ENCODE data around the gene LARGE1.

LARGE1 gene

DNA sequence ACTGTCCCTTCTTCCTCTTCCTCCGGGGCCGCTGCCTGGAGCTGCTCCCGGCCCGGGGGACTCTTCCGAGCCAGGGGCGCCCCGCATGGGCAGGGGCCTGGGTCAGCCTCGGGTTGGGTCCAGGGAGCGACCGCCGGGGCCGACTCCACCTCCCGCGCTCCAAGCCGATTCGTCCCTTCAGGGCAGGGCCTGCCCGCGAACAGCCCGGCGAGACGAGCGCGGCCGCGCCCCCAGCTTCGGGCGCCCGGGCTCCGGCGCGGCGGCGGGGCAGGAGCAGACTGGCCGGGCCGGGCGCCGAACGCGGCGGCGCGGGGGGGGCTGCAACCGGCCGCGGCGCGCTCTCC, at the start of gene LARGE1:
Gene LARGE1 (minus strand): TSS at position 280 of the 344 bp plus-strand sequence.
- no peak for DNase-seq

DNA sequence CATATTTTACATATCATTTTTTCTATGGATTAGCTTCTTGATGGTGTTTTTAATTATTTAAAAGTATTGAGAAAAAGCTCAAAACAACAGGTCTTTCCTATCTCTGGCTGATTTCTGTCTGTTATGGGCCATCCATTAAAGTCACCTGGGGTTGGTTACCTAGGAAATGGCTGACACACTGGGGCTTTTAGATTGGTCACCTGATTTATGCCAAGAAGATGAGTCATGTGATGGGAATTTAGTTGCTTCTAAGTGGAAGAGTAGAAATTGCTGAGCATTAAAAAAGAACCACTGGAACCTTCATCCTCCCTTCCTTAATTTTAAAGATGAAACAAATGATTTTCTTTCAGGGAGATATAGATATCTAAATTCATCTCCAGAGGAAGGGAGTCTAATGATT, 48.8 kb upstream of the LARGE1 start:
- no peak for DNase-seq

DNA sequence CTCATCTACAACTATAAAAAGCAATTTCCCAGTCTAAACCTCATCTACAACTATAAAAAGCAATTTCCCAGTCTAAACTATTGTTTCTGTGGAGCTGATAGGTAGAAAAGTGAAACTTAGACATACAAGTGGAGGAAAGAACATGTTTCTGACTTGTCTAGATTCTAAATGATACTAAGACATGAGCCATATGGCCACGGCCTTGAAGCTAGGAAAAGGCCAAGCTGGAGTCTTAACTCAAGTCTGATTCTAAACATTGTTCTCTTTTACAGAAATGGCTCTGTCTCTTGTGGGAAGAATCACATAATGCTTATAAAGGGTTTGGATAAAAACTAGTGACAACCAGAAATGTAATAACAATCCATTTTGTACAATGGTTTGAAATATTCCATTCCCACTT, 43.8 kb upstream of the LARGE1 start:
- DNase-seq, result no peak

DNA sequence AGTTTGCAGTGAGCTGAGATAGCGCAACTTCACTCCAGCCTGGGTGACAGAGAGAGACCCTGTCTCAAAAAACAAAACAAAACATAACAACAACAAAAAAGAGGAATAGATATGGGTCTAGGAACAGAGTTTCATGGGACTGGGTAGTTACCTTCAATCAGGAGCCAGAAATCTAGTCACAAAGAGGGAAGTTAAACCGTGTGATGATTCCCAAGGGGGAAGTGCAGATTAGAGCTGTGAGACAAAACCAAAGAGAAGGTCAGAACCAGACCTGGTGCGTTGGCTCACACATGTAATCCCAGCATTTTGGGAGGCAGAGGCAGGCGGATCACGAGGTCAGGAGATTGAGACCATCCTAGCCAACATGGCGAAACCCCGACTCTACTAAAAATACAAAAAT, 42.1 kb upstream of the LARGE1 start:
- DNase-seq, result no peak

DNA sequence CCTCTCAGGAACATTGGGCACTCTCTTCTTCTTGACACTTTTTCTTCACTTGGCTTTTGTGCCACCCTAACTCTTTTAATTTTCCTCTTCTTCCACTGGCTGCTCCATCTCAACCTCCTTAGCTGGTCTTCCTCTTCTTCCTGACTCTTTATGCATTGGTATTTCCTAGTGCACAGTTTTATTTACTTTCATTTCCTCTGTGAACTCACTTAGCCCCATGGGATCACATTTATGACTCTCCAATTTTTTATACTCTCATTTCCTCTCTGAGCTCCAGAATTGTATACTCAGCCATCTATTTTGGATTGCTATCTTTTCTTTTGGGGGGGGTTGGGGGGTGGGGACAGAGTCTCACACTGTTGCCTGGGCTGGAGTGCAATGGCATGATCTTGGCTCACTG, 38.5 kb upstream of the LARGE1 start:
- DNase-seq, result no peak

DNA sequence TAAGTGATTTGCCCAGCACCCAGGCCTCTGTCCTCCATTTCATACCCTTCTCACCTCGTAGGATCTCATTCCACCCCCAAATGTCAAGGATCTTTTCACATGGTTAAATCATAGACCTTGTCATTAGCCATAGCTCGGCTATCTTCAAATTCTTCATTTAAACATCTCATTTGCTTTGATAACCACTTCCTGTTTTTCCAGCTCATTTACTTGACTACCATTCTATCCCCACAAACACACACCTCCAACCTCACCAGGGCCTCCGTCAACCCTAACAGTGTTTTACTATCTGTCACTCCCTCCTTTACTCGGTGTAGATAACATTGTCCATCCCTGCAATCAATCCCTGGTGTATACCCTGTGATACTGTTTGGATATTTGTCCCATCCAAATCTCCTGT, 36.8 kb upstream of the LARGE1 start:
- no peak for DNase-seq

DNA sequence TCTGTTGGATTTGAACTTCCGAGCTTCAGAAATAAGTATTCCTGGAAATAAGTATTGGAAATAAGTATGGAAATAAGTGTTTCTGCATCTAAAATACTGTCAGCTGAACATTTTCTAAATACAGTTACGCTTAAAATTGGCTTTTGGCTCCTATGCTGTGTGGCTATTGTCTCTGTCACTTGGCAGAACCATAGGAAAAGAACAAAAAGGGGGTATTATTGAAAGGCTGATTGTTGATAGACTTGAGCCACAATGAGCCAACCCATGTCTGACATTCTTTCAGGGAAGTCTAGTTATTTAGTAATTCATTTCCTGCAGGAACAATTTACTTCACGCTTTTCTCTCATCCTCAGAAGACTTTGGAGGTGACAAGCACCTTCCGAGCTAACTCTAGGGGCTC, 32.5 kb upstream of the LARGE1 start:
- DNase-seq, result no peak

DNA sequence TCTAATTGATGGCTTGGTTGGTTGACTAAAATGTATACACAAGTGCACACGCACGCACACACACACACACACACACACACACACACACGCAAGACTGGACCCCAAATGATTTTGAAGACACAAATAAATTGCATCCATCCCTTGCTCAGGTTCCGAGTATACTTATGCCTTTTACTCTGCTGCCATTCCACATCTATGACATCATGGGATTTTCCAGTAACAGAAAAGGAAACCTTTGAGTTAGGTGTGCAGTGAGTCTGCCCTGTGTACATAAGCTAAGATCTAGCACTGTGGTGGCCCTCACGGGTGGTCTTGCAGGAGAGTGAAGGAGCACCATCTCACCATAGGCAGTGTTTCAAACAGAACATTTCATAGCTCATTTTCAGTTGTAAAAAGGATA, 20.5 kb upstream of the LARGE1 start:
- no peak for DNase-seq

DNA sequence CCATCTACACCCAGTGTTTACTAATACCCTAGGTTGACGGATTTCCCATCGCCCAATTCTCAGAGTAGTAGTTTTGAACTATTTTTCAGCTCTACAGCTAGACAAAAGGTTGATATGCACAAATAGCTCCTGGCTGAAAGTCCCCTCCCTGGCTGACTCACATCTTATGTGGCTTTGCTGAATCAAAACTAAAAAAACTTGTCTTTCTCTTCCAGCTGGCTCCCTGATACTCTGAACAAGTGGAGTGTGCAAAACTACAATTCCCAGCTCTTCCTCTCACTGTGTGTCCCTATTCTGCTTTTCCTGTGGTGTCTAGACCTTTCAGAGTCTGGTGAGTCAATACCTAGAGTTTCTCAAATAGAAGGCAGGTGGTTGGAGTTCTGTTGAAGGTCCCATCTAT, 12.7 kb upstream of the LARGE1 start:
- no peak for DNase-seq

DNA sequence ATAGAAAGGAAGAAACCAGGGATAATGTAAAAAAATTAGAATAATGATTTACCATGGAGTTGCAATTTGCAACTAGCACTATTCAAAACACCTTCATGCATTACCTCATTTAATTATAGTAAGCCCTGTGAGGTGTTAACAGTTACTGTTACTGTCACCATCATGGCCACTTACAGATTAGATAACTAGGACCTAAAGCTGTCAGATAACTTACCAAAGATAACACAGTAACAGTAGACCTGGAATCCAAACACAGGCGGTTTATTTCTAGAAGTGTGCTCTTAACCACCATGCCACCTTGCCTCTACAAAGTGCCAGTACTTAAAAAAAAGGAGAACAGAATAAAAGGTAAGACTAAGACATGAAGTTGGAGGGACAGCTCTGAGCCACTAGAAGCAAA, 11.1 kb upstream of the LARGE1 start:
- DNase-seq, result no peak

DNA sequence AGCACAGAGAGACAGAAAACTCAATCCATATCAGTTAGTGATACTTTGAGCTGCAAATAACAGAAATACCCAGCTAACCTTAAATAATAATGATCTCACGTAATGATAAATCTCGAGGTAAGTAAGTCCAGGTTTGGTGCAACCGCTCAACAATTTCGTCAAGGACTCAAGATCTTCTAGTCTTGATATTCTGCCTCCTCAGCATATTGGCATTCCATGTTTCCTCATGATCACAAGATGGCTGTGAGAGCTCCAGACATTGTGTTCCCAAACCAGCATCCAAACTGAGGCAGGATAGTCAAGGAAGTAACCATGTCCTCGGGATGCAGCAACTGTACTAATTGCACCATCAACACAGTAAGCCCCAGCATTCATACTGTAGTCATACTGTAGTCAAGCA, 7.5 kb upstream of the LARGE1 start:
- no peak for DNase-seq

DNA sequence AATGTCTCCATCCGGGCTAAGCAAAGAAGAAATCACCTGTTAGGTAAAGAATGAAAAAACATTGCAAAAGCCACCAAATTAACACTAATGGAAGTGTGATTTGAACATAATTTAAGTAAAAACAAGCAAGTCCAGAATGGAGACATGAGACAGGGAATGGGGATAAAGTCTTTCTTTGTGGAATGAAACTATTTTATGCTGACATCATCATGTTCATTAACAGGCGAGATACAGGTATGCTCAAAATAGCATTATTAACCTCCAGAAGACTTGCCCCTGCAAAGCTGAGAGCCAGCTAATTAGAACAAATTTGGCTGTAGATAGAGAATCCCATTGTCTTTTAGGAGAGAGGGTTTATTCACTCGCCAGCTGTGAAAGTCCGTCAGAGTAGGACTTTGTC, 4.9 kb upstream of the LARGE1 start:
- no peak for DNase-seq

DNA sequence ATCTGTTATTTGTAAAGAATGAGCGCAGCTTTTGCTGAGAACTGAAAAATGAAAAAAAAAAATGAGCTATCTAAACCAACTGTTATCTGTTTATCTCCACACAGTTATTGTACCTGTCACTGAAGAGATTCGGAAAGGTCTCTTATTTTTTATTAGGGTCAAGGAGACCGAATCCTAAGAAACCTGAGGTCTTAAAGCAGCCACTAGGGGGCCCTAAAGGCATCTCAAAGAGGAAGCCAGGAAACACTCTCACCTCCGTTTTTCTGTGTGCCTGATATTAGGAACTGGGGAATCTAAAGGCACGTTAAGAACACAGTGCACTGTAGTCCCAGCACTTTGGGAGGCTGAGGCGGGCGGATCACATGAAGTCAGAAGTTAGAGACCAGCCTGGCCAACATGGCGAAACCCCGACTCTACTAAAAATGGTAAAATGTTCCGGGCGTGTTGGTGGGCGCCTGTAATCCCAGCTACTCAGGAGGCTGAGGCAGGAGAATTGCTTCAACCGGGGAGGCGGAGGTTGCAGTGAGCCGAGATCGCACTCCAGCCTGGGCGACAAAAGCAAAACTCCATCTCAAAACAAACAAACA, 3.5 kb upstream of the LARGE1 start:
- peak; percentile 49 for DNase-seq

DNA sequence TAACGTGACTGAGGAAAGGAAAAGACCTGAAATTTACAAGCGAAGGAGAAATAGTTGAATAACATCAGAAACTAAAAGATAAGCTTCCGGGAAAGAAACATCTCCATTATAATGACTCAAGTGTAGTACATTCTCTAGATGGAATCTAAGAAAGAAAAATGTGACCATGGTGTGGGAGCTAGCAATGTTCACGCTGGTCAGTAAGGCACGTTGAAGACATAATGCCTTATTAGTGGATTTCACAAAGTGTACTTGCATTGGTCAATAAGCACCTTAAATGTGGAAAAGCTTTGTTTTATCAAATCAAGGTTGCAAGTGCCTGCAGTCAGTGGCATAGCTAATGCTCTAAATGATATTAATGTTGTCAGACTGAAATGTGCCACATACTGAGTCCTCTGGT, 2.8 kb upstream of the LARGE1 start:
- no peak for DNase-seq

DNA sequence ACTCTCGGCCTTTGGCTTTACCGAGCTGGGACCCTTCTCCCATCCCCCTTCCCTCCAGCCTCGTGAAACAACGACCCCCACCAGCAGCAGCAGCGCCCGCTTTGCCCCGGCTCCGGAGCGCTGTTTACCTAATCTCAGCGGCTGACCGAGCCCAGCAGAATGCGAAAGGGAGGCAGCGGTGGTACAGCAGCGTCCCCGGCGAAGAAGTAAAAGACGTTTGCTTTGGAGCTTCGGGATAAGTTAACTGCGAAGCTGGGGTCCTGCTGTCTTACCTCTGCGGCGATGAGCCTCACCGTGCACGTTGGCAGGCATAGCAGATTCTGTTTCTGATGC, 2.0 kb upstream of the LARGE1 start:
- DNase-seq, result peak; percentile 3

DNA sequence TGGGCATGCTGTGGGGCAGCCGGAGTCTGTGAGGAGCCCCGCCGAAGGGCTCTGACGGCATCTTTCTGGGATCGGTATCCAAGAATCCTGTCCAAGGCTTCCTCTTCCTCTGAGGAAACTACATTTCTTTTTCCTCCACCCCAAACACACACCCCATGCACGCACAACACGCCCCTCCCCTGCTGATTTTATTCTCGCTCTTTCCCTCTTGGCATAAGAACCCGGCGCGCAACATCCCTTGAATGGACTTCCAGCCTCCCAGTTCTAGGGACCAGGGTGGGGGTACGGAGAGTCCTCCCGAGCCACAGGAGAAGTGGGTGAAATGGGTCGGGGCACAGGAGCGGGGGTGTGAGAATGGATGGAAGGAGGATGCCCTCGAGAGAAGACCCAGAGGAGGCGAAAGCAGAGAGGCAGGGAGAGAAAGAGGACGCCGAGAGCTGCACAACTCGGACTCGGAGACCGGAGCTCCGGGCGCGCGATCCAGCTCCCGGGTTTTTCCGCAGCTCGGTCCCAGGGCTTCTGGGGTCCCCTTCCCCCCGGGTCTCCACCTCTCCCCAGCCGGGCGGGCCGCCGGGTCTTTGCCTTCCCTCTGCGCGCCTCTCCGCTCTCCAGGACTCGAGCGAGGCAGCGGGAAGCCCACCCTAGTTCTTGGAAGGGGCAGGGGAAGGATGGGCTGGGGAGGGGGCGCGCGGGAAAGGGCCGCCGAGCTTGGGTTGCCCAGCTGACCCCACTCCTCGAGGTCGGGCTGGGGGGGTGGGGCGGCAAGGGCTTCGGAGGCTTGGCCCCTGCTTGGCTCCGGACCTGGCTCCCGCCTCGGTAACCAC, 1.5 kb upstream of the LARGE1 start:
- DNase-seq, result peak; percentile 6

DNA sequence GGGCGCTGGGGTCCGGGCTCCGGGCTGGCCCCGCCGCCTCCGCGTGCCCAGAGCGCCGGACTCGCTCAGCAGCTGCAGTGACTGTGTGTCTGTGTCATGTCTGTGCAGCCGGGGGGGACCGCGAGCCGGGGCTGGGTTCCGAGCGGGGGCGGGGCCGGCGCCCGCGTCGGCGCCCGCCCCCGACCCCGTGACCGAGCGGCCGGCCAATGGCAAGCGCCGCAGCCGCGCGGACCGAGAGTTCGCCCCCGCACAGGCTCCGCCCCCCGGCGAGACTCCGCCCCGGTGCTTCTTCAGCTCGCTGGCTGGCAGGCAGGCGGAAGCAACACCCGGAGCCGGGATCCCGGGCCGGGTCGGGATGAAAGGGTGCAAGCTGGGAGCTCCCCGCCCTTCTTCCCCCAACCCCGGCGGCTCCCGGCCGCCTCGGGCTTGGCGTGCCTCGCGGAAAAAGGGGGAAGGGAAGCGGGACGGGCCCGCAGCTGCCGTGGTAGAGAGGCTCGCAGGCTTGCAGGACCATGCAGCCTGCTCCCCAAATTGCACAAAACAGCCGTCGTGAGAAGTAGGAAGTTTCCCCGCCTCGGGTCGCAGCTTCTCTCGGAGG, 750 bp upstream of the LARGE1 start:
- DNase-seq, result peak; percentile 83

DNA sequence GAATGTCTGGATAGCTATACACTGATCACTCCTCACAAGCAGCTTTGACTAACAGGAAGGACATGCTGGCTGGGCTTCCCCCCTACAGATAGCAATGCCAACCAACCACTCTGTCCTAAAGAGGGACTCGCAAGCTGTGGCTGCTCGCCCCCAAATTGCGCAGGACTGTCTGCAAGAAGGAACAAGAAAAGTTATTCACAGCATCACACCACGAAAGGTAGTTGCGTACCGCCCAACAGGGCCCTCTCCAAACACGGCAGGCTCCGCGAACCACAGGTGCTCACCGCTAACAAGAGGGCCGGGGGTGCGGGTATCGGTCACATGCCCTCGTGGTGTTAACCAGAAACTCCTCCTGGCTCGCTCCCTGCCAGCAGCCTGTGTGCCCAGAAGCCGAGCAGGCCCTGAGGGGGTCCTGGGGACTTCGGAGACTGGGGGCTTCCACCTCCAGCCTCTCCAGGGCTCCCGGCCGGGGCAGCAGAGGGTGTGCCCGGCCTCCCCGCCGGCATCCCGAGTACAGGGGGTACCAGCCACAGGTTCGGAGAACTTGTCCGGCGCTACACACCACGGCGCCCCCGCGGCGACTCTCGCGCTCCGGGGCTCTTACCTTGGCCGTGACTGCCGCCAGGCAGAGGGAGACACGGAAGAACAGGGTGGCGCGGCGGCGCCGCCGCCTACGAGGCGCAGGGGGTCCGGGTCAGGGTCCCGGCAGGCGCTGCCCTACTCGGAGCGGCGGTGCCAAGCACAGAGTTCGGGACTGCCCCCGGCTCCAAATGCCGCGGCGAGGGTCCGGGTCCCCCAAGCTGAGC, 682 bp downstream of the LARGE1 start:
- no peak for DNase-seq

DNA sequence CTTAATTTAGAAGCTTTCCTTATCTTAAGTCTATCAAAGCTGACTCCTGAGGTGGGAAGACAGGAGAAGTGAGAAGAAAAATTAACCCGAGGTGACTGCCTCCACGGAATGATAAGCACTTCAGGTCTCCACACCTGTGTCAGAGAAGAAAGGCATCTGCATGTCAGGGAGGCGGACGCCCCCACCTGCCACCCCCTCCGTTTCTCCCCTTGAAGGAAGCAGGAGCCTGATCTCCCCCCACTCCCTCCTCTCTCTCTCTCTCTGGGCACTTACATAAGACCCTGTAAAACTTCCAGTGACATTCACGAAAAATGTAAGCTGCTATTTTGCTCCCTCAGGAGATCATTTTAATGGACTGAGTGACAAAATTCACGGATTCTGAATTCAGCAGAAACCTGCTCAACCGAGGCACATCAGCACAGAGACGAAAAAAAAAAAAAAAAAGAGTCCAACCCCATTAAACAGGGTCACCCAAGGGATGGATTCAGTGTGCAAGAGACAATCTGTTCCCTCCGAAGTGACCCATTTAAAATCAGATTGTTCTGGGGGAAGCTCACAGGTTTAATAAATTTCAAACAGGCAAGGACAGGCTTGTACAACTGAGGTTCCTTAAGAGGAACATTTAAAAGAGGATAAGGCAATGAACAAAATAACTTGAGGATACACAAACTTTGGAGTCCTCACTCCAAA, 1.5 kb downstream of the LARGE1 start:
- DNase-seq, result no peak

DNA sequence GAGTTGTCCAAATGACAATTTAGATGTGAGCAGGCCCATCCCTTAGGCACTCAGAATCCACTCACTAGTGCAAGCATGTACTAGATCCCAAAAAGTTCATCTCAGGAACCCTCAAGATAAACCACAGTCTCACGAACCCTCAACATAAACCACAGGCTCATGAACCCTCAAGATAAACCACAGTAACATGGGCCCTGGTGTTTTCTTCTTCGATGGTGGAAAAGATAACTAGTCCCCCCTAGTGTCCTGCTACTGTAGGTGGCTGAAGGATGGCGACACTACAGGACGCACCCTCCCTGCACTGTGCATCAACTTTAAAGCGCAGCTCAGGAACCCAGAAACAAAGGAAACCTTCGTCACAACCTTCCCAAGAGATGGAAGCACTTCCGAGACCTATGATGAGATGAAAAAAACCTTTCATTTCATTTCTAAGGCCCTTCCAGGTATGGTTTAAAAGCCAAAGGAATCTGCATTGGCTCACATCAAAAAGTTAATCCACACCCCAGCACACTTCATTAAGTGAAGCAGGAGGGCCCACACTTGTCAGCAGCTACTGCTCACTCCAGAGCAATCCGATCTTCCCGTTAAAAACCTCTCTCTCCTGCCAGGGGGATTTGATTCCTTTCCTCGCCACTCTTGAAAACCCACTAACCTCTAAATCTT, 2.4 kb downstream of the LARGE1 start:
- peak; percentile 2 for DNase-seq

DNA sequence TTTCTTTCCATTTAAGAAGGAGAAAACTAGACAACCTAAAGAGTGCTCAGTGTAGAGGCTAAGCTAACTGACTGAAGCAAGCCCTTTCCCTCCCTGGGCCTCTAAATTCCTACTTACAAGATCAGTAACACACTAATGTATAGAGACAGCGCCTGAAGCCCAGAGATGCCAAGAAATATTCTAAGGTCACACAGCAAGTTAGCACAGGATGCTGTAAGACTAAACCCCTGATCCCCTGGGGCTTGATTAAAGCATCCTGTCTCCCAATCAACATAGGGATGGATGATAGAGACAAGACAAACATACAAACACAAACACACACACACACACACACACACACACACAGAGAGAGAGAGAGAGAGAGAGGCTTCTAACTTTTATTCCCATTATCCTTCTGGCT, 5.6 kb downstream of the LARGE1 start:
- DNase-seq, result no peak

DNA sequence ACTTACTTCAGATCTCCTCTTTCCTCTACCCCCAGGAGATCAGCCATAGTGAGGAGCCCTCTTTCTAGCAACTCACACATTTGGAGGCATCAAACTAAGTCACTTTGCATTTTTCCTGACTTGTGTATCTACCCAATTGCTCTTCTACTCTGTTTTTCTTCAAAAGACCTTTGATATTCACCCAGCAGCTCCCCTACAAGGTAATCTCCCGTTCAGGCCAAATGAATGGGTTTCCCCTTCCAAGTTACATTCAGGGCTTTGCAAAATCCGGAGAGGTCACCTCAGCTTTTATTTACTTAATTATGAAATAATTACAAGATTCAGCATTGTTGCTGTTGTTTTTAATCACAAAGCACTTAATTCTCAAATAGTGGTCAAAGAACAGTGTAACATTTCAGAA, 6.1 kb downstream of the LARGE1 start:
- no peak for DNase-seq

DNA sequence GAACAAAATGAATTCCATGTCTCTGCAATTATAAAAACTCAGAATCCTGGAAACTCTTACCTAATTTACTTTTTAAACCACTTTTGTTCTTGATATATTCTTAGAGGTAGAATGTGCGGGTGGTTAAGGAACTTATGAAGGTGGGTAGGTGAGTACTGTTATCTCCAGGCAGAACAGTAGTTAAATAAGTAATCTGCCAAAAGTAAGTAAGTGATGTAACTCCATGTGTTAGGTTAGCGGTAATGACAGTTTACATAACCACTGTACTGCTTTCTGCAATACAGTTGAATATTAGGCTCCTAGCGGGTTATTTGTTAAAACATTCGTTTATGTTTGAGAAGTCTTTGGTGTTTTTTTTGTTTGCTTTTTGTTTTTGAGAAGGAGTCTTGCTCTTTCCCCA, 7.1 kb downstream of the LARGE1 start:
- no peak for DNase-seq
